HG02642 (cell line): ENCODE results near the gene PRKAR1B.

Experiments used
- ATAC-seq: cut with Tn5 transposase; IDR thresholded peaks from one replicate; pipeline ENCODE4 v1.9.1; 2021; ENCODE audit warnings: mild to moderate bottlenecking; ENCODE audit not compliant: unreplicated experiment, poor library complexity

Gene PRKAR1B

GRCh38 chr7:508461-509170 is 218.5 kb downstream of the PRKAR1B start:
- no peak for ATAC-seq

- no peak for ATAC-seq
Observed at GRCh38 chr7:507623-508300, 219.3 kb downstream of the PRKAR1B start.

DNA sequence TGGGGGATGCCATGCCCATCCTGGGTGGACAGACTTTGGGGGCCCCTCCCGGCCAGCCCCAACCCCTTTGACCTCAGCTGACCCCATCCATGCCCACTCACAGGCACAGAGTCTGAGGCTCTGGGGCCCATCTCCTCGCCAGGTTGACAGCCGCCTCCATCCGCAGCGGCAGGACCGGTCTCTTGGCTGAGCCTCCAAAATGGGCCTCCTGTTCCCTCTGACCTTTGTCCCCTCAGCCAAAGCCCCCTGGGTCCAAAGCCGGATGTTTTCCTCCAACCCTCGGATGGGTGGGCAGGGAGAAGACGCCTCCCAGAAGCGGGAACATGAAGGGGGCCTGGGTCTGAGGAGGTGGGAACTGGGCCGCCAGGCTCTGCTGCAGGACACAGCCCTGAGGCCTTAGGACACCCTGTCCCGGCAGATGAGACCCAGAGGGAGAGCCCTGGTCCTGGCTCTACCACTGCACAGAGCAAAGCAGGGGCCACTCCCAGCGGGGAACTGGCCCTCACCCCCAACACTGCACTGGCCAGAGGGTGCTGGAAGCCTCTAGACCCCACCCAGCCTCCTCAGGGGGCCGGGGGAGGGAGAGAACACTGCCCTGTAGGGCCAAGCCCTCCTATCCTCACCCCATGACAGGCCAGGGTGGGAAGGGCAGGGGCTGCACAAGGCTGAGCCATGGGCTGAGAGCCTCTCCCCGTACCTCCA is 220.0 kb downstream of the PRKAR1B start:
- no peak for ATAC-seq

GRCh38 chr7:506391-506831 is 220.7 kb downstream of the PRKAR1B start:
- ATAC-seq: no peak

DNA sequence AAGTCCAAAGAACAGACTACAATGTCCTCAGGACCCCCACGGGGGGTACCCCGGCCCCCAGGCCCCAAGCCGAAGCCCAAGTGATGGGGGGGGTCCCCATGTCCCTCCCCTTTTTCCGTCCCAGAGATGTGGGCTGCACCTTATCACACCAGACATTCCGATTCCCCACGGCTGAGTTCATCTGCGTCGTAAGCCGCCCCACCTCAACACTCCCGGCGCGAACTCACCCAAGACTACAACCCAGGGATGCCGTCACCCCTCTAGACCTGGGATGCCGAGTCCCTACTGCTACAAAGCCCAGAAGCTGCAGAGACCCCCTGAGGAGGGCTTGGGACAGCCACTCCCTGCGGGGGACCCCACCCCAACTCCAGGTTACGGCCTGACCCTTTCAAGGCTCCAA is 221.9 kb downstream of the PRKAR1B start:
- ATAC-seq: no peak

DNA sequence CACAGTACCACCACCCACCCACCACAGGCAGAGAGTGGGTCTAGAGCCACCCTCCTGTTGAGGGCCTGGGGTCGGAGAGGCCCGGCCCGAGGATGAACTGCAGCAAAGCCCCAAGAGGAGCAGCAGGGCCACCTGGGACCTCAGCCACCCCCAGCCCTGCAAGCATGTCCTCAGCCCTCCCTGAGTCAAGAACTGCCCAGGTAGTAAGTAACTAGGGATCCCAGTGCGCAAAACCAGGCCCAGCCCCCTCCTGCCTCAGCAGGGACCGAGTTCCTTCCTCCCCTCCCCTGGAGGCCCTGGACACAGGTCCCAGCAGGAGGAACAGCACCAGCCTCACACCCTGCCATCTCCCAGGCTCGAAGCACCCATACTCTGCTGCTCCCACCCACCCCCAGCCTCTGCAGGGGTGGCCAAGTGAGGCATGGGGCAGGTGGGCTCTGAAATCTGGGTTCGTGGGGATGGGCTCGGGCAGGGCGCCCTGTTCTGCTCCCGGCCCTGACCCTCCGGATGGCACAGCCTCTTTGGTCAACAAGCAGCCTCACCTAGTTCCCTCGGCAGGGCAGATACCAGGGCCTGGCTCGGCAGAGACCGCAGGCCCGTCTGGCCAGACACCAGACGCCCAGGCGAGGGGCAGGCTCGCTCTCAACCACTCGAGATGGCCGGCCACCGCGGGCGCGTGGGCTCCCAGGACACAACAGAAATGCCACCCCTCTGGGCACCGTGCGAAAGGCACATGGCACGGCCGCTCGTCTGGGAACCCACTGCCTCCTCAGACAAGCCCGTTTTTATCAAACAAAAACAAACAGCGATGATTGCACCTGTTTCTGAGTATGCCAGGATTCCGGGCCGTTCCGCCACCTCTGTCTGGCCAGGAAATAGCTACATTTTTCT is 222.6 kb downstream of the PRKAR1B start:
- ATAC-seq: no peak

DNA sequence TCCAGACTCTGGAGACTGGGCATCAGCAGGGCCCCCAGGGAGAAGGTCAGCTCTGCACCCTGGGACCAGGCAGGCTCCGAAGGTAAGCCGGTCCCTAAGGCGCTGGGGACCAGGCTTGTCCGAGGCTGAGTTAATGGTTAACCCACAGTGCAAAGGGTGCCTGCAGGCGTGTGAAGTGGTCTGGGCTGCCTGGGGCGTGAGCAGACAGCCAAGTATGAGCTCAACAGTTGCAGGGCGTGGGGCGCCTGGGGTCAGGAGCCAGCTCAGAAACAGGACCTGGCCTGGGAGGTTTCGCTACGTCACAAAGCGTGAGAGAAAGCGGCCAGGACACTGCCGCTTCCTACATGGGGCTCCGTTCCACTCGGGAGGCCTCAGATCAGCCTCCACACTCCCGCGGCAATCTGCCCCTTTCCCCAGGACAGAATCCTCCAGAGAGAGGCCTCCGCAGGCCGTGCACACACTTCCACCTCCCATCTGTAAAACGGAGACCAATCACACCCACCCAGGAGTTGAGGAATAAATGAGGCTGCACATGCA is 223.4 kb downstream of the PRKAR1B start:
- ATAC-seq: no peak

DNA sequence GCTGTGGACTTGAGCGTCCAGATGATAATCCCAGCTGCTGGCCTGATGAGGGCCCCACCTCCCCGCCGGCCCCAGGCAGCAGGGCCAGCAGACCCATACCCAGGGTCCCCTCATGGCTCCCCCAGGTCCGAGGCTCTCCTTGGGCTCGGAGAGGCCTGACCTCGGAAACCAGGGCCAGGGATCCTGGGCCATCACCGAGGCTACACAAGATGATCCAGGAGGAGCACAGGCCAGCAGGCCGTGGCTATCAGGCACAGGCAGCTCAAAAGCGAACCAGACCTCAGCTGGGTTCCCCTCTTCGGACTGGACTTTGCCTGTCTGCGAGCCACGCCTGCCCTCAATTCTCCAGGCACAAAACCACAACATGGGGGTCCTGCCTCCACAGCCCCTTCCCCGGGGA is 224.8 kb downstream of the PRKAR1B start:
- no peak for ATAC-seq

- ATAC-seq: no peak
Observed at GRCh38 chr7:501526-501925, 225.6 kb downstream of the PRKAR1B start.

DNA sequence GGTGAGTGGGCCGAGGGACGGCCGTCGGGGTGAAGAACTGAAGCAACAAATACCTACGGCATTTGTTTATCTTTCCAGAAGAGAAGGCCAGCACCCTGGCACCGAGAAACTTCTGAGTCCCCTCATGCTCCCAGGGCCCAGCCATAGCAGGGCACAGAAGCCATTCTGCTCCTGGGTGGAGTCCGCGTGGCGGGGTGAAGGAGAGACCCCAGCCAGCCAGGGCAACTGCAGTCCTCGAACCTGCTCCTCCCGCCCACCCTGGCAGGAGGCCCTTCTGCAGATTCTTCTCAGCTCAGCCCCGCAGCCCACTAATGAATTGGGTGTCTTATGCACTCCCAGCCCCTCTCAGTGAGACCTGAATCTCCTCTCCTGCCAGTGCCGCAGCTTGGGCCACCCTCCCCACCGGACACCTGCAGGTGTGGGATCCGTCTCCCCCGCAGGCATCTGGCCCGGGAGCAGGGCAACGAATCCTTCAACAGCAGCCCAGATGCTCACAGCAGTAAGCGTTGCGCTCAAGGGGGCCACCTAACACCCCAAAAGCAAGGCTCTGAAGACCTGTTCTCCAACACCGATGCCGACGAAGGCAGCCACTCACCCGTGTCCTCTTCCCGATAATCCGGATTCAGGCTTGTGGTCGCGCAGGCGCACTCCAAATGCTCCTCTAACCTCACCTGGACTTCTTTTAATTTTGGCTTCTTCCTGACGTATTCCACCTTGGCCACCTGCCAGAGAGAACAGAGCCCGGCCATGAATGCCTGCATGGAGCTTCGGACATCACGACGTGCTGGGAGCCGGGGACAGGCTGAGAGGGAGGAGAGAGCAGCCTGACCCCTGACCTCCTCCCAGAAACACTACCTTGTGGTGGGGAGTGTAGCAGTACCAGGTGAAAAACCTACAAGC is 226.3 kb downstream of the PRKAR1B start:
- no peak for ATAC-seq

GRCh38 chr7:499853-500485 is 227.1 kb downstream of the PRKAR1B start:
- no peak for ATAC-seq
